ENCODE data around the gene TMEM253. TPM values are rescaled to one million over a fixed set of nuclear protein-coding genes. Genes with fewer than 3 reads are reported as not detected.

Gene TMEM253
- polyA plus RNA-seq, 1 of the 3 experiments (the other 2 are of a cell fraction) = 0.82 TPM

DNA sequence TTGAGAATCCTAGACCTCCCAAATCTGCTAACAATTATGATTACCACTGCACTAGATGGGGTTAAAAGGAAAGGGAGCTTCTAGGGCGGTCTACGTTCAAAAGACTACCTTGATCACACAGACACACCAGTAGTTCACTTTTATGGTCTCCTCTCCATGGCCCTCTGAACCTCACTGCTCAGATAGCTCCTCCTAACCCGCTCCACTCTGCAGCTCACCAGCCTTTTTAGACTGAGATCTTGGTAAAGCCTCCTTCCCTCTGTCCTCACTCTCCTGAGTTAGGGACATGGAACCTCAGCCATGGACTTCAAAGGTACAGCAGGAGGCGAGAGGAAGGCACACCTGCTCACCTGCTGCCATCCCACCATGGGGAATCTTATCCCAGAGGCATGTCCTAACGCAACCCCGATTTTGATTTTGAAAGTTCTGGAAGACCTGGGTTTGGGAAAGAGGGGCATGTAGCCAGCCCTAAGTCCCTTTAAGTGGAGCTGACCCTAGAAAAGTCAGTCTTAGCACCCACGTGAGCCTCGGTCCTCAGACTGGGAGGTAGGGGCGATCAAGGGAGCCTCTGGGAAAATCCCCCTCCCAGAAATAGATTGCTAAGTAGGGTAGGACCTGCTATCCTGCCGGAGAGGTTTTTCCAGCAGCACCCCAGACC, 3.8 kb upstream of the TMEM253 start:
- H3K9me3 ChIP-seq = no peaks in the 10 kb centered on the region
- no peak overlapping the region for H2AFZ ChIP-seq (ENCODE audit: low read depth)
- ChIA-PET CTCF (interaction anchor here (1.4 to 20.5 kb wide), 5 partner anchors 9 to 81 kb away, joined by 5 to 555 read pairs (median 283); partner anchors contain the start of genes ARHGEF40, NDRG2 and TMEM253), POLR2A (interaction anchor here (1.1 to 3.9 kb wide), 4 partner anchors 8 to 82 kb away, joined by 3 to 19 read pairs (median 4); partner anchors contain the start of gene ARHGEF40)
- H4K20me1 ChIP-seq (ENCODE audit: insufficient read depth) = peaks cover 14% of the 10 kb centered on the region; the same call in 1 of the 2 replicates
- no peaks in the 10 kb centered on the region for H3K9me2 ChIP-seq
- H3K79me2 ChIP-seq (ENCODE audit: insufficient read depth) = no peaks in the 10 kb centered on the region
- peak overlapping the region; percentile 45 to 51 for H3K4me3 ChIP-seq (ENCODE audit: low read depth in 2 of 2, low read length in 1 of 2)
- TF ChIP-seq POLR2AphosphoS5 (IDR thresholded peaks at IDR 0.05; ENCODE audit: low read depth, low read length) (no peak), RAD21 (IDR thresholded peaks at IDR 0.05; ENCODE audit: low read length) (no peak), IRF3 (IDR thresholded peaks at IDR 0.05; ENCODE audit: low read depth, low read length) (no peak), MXI1 (IDR thresholded peaks at IDR 0.05; ENCODE audit: low read depth, low read length) (no peak), ELF1 (IDR thresholded peaks at IDR 0.05) (no peak), RXRA (IDR thresholded peaks at IDR 0.05; ENCODE audit: borderline replicate concordance, low read depth) (no peak), GABPA (IDR thresholded peaks at IDR 0.05; ENCODE audit: low read depth) (no peak), EZH2phosphoT487 (IDR thresholded peaks at IDR 0.05; ENCODE audit: borderline replicate concordance, low read depth) (no peak), USF2 (IDR thresholded peaks at IDR 0.05; ENCODE audit: borderline replicate concordance, low read depth, low read length) (no peak), REST (IDR thresholded peaks at IDR 0.05; ENCODE audit: low read depth, low read length) (no peak), TCF12 (IDR thresholded peaks at IDR 0.05) (no peak)
- TF ChIP-seq, protein P1, sequence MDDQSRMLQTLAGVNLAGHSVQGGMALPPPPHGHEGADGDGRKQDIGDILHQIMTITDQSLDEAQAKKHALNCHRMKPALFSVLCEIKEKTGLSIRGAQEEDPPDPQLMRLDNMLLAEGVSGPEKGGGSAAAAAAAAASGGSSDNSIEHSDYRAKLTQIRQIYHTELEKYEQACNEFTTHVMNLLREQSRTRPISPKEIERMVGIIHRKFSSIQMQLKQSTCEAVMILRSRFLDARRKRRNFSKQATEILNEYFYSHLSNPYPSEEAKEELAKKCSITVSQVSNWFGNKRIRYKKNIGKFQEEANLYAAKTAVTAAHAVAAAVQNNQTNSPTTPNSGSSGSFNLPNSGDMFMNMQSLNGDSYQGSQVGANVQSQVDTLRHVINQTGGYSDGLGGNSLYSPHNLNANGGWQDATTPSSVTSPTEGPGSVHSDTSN (IDR thresholded peaks at IDR 0.05) = no peak
- TF ChIP-seq, protein P2, sequence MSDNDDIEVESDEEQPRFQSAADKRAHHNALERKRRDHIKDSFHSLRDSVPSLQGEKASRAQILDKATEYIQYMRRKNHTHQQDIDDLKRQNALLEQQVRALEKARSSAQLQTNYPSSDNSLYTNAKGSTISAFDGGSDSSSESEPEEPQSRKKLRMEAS (IDR thresholded peaks at IDR 0.05; ENCODE audit: low read depth) = no peak
- no peaks in the 10 kb centered on the region for H3K27me3 ChIP-seq (ENCODE audit: insufficient read depth)
- H3K4me1 ChIP-seq (ENCODE audit: control insufficient read depth in 1 of 2, insufficient read depth in 2 of 2, low read depth in 1 of 2, low read length in 1 of 2) = peaks cover 28 to 31% of the 10 kb centered on the region in 2 experiments
- WGBS (ENCODE audit: low lambda C conversion rate) = 95% methylated on average over 8 of the region's 10 CpGs
- H3K4me2 ChIP-seq = peak overlapping the region; percentile 59
- peaks cover 38% of the 10 kb centered on the region for H3F3A ChIP-seq (replicated peaks; ENCODE audit: insufficient read depth)
- peak overlapping the region; percentile 44 to 89; a peak in 3 of 4 replicates for H3K27ac ChIP-seq (ENCODE audit: low read depth in 2 of 2, low read length in 1 of 2)
- peaks cover 0 to 12% of the 10 kb centered on the region in 2 experiments for H3K36me3 ChIP-seq (replicated peaks in 1 of 2; ENCODE audit: control insufficient read depth in 1 of 2, insufficient read depth in 2 of 2, low read length in 1 of 2)
- DNase-seq = peak; percentile 14
- H3K9ac ChIP-seq = no peak overlapping the region
